MCF 10A (cell line): ENCODE data around the gene OR7C1. TPM values are rescaled to one million over a fixed set of nuclear protein-coding genes. Genes with fewer than 3 reads are reported as not detected.
"Not testable (repeated sequence)": the region's sequence is repeated elsewhere in the genome, so short reads cannot be mapped to it uniquely, and the experiment has no call there.

ENCODE experiments used
- BruUV-seq: library from RNA; stranded (reverse); fragments of 400-500 nt; replicated peaks from 2 replicates; lab custom pipeline; 2021; lab: Mats Ljungman, UMichigan
- CTCF ChIA-PET: fragments of 300-600 bp; sonication (Branson Sonifier 250); formaldehyde crosslinking; extraction: SDS; loops from one replicate; lab custom pipeline; 2021; ENCODE audit warnings: antibody characterized with exemption, inconsistent platforms; lab: Yijun Ruan, JAX
- POLR2A ChIA-PET: fragments of 300-600, 350-650 bp; sonication (Branson Sonifier 250); formaldehyde crosslinking; extraction: SDS; loops from one replicate; lab custom pipeline; 2020; ENCODE audit warnings: antibody characterized with exemption, inconsistent platforms; lab: Yijun Ruan, JAX
- DNase-seq: peaks from one replicate; pipeline ENCODE4 v3.0.0-alpha.2; 2018; ENCODE audit not compliant: unreplicated experiment
- H3K27ac Mint-ChIP-seq: one replicate; pipeline ENCODE4 v1.8.0; 2022; ENCODE audit warnings: mild to moderate bottlenecking, low read depth, mixed read lengths; ENCODE audit not compliant: unreplicated experiment
- H3K27me3 Mint-ChIP-seq: one replicate; pipeline ENCODE4 v1.8.0; 2022; ENCODE audit warnings: mixed read lengths; ENCODE audit not compliant: insufficient read depth, unreplicated experiment
- H3K36me3 Mint-ChIP-seq: one replicate; pipeline ENCODE4 v1.8.0; 2022; ENCODE audit warnings: mild to moderate bottlenecking, moderate library complexity, mixed read lengths; ENCODE audit not compliant: insufficient read depth, unreplicated experiment
- H3K4me1 Mint-ChIP-seq: one replicate; pipeline ENCODE4 v1.8.0; 2022; ENCODE audit warnings: mixed read lengths; ENCODE audit not compliant: insufficient read depth, unreplicated experiment
- H3K4me3 Mint-ChIP-seq: one replicate; pipeline ENCODE4 v1.8.0; 2022; ENCODE audit warnings: mild to moderate bottlenecking, moderate library complexity, mixed read lengths; ENCODE audit not compliant: unreplicated experiment
- H3K9me3 Mint-ChIP-seq: one replicate; pipeline ENCODE4 v1.8.0; 2022; ENCODE audit warnings: mixed read lengths; ENCODE audit not compliant: unreplicated experiment
- CTCF ChIP-seq: fragments of 200-600 bp; IDR thresholded peaks from one replicate; pipeline ENCODE4 v1.8.0; 2022; ENCODE audit warnings: antibody characterized with exemption, mild to moderate bottlenecking; ENCODE audit not compliant: unreplicated experiment
- intact Hi-C: fragments of 100-400 bp; cut with micrococcal nuclease; formaldehyde crosslinking; loops from 2 replicates; pipeline ENCODE4 v1.14.1; 2022
- total RNA-seq: library from RNA; stranded (reverse); gene quantifications from 2 replicates; pipeline ENCODE4 v1.2.3, GENCODE V29; 2022

Gene OR7C1
- total RNA-seq, 1 experiment from 2014 or later: not detected

GRCh38 chr19:14786421-14786851, 48.5 kb downstream of the OR7C1 start:
- CTCF ChIA-PET: interaction anchor here (0.6 to 3.3 kb wide), 34 partner anchors 10 to 853 kb away, joined by 3 to 36 read pairs (median 4); partner anchors contain the start of gene OR7A17
- POLR2A ChIA-PET: interaction anchor here (1.7 kb wide), 1 partner anchor 10 kb away, joined by 5 read pairs; no protein-coding TSS in a partner anchor

GRCh38 chr19:14785102-14785793, 49.7 kb downstream of the OR7C1 start:
- H3K27ac Mint-ChIP-seq: peak overlapping the region; percentile 89
- H3K36me3 Mint-ChIP-seq, H3K27me3 Mint-ChIP-seq, H3K9me3 Mint-ChIP-seq, BruUV-seq: not testable (repeated sequence)
- peak overlapping the region; percentile 51 for H3K4me3 Mint-ChIP-seq
- DNase-seq: peak; percentile 92
- ChIA-PET POLR2A (interaction anchor here (1.7 kb wide), 1 partner anchor 8 kb away, joined by 5 read pairs; no protein-coding TSS in a partner anchor), CTCF (interaction anchor here (0.6 to 3.3 kb wide), 12 partner anchors 10 to 349 kb away, joined by 3 to 36 read pairs (median 4); no protein-coding TSS in a partner anchor)
- H3K4me1 Mint-ChIP-seq: peaks cover 12% of the 10 kb centered on the region
- intact Hi-C loops: loop anchor here (2.0 kb wide), 1 partner anchor 210 kb away; no protein-coding TSS in a partner anchor

More at GRCh38 chr19:14786421-14786851, 48.5 kb downstream of the OR7C1 start:
- H3K9me3 Mint-ChIP-seq: no peaks in the 10 kb centered on the region
- no peak overlapping the region for H3K27ac Mint-ChIP-seq
- peak; percentile 92 for TF ChIP-seq CTCF
- intact Hi-C loops: loop anchor here (1.0 kb wide), 1 partner anchor 102 kb away; no protein-coding TSS in a partner anchor
- no peaks in the 10 kb centered on the region for H3K27me3 Mint-ChIP-seq
- no peaks in the 10 kb centered on the region for H3K36me3 Mint-ChIP-seq
- DNase-seq: peak; percentile 43
- BruUV-seq: no TSS peak
- no peak overlapping the region for H3K4me3 Mint-ChIP-seq
- peaks cover 12% of the 10 kb centered on the region for H3K4me1 Mint-ChIP-seq

- intact Hi-C loops: loop anchor here (2.0 kb wide), 1 partner anchor 210 kb away; no protein-coding TSS in a partner anchor
- H3K36me3 Mint-ChIP-seq, BruUV-seq, H3K9me3 Mint-ChIP-seq, H3K27me3 Mint-ChIP-seq: not testable (repeated sequence)
- ChIA-PET POLR2A (interaction anchor here (1.7 kb wide), 1 partner anchor 8 kb away, joined by 5 read pairs; no protein-coding TSS in a partner anchor), CTCF (interaction anchor here (0.8 to 3.3 kb wide), 3 partner anchors 9 to 211 kb away, joined by 4 to 36 read pairs (median 5); no protein-coding TSS in a partner anchor)
- peaks cover 12% of the 10 kb centered on the region for H3K4me1 Mint-ChIP-seq
- peak overlapping the region; percentile 51 for H3K4me3 Mint-ChIP-seq
- peak overlapping the region; percentile 89 for H3K27ac Mint-ChIP-seq
- peak; percentile 90 for DNase-seq
Observed at GRCh38 chr19:14784730-14785101, 50.3 kb downstream of the OR7C1 start.

- BruUV-seq, H3K27ac Mint-ChIP-seq, CTCF ChIA-PET, H3K36me3 Mint-ChIP-seq, H3K4me3 Mint-ChIP-seq, intact Hi-C loops, H3K9me3 Mint-ChIP-seq, POLR2A ChIA-PET, DNase-seq, H3K27me3 Mint-ChIP-seq: not testable (repeated sequence)
- peaks cover 12% of the 10 kb centered on the region for H3K4me1 Mint-ChIP-seq
Observed at GRCh38 chr19:14783410-14783998, 51.5 kb downstream of the OR7C1 start.

GRCh38 chr19:14782626-14783409, 52.2 kb downstream of the OR7C1 start:
- intact Hi-C loops: no loop called here

More at GRCh38 chr19:14782626-14783409, 52.2 kb downstream of the OR7C1 start:
- TF ChIP-seq CTCF: no peak
- Mint-ChIP-seq H3K36me3 (no peaks in the 10 kb centered on the region), H3K9me3 (no peaks in the 10 kb centered on the region), H3K4me3 (no peak overlapping the region), H3K27me3 (no peaks in the 10 kb centered on the region), H3K27ac (no peak overlapping the region), H3K4me1 (peaks cover 12% of the 10 kb centered on the region)
- BruUV-seq: no TSS peak
- ChIA-PET CTCF (interaction anchor here (0.7 kb wide), 1 partner anchor 593 kb away, joined by 3 read pairs; no protein-coding TSS in a partner anchor), POLR2A (no interaction called here)
- no peak for DNase-seq
